Small intestine (tissue), 16 donors: ENCODE measurements around the gene ZNF223. TPM values are rescaled to one million over a fixed set of nuclear protein-coding genes. Genes with fewer than 3 reads are reported as not detected.
A peak's percentile ranks its signal among the peaks of the same experiment; 100 is the strongest.

ENCODE experiments used
- DNase-seq, 2 donors: peaks; one replicate each; pipeline versions ENCODE4 v3.0.0 to v3.0.0-alpha.2; 2013
- FAIRE-seq: peaks from 2 replicates; lab custom pipeline; 2012; peaks lifted over from hg19 to GRCh38; lab: Jason Lieb, UNC
- H3K27ac ChIP-seq, 3 donors: one replicate each; pipeline ENCODE4 v1.5.1; 2013; ENCODE audit warnings: low read length in 2 of 3, mild to moderate bottlenecking in 2 of 3, control low read depth in 1 of 3, inconsistent platforms in 1 of 3, low read depth in 1 of 3, moderate library complexity in 1 of 3
- H3K27me3 ChIP-seq, 3 donors: one replicate each; pipeline ENCODE4 v1.6.1; 2013; ENCODE audit warnings: low read length in 3 of 3, inconsistent platforms in 1 of 3; ENCODE audit not compliant: control insufficient read depth in 3 of 3, insufficient read depth in 3 of 3
- H3K36me3 ChIP-seq, 3 donors: one replicate each; pipeline ENCODE4 v1.6.1; 2013; ENCODE audit warnings: low read length in 3 of 3, inconsistent platforms in 1 of 3, low read depth in 1 of 3, mild to moderate bottlenecking in 1 of 3, moderate library complexity in 1 of 3; ENCODE audit not compliant: control insufficient read depth in 3 of 3, insufficient read depth in 2 of 3
- H3K4me1 ChIP-seq, 3 donors: one replicate each; pipeline ENCODE4 v1.6.1; 2013; ENCODE audit warnings: low read length in 2 of 3, inconsistent platforms in 1 of 3, low read depth in 1 of 3, mild to moderate bottlenecking in 1 of 3, moderate library complexity in 1 of 3; ENCODE audit not compliant: control insufficient read depth in 3 of 3, insufficient read depth in 2 of 3
- H3K4me3 ChIP-seq, 3 donors: one replicate each; pipeline ENCODE4 v1.5.1; 2013; ENCODE audit warnings: low read length in 3 of 3, control low read depth in 1 of 3, inconsistent platforms in 1 of 3, low read depth in 1 of 3, mild to moderate bottlenecking in 1 of 3, moderate library complexity in 1 of 3
- H3K9me3 ChIP-seq, 2 donors: one replicate each; pipeline ENCODE4 v1.6.1; 2013; ENCODE audit warnings: low read depth in 1 of 2, low read length in 1 of 2; ENCODE audit not compliant: control insufficient read depth in 2 of 2, insufficient read depth in 1 of 2
- WGBS, 3 donors: extraction: QIAGEN DNeasy Blood & Tissue Kit; methylation state at CpG; one replicate each; pipeline ENCODE4 v1.1.7; 2013; 5-methylcytosine and 5-hydroxymethylcytosine counted together
- long read RNA-seq, 10 donors: transcript quantifications; one replicate each; lab custom pipeline, GENCODE V29; 2026
- polyA plus RNA-seq, 4 donors: library from polyadenylated mRNA; stranded (reverse) in 3 of 4; unstranded in 1 of 4; fragments of 200-250 nt in 3 of 4; fragments of 120-200 nt in 1 of 4; gene quantifications; one replicate each; pipeline versions ENCODE4 v1.2.1 to v1.2.3, GENCODE V29; 2013
- donor health status: healthy with polysubstance abuse.
- donor health status: control.
- donor health status: control.
- donor health status: Bipolar disorder and iron deficiency.
- donor health status: healthy.

The ZNF223 gene
- 10 to 100 TPM in 1 of 4 donors, 1 to 10 TPM in 3; 3.3 to 23.6 (median 6.4) TPM for polyA plus RNA-seq
- long read RNA-seq, donor 1, transcript ZNF223-201 (5 exons, 2,418 nt), result major isoform, 6 of 7 reads
- long read RNA-seq, donor 1, partial matches to known transcripts, result 0 of 7 reads
- long read RNA-seq, donor 1, other reads (novel, unspliced or antisense), result 0 of 7 reads
- long read RNA-seq, donor 2, partial matches to known transcripts, result 0 of 1 reads
- long read RNA-seq, donor 2, other reads (novel, unspliced or antisense), result 0 of 1 reads
- long read RNA-seq, donor 3, partial matches to known transcripts, result 0 of 2 reads
- long read RNA-seq, donor 3, other reads (novel, unspliced or antisense), result 0 of 2 reads
- long read RNA-seq, donor 4, result 0 reads
- long read RNA-seq, donor 5, partial matches to known transcripts, result 0 of 3 reads
- long read RNA-seq, donor 5, other reads (novel, unspliced or antisense), result 0 of 3 reads
- long read RNA-seq, donor 6, partial matches to known transcripts, result 0 of 2 reads
- long read RNA-seq, donor 6, other reads (novel, unspliced or antisense), result 0 of 2 reads
- long read RNA-seq, donor 7, partial matches to known transcripts, result 0 of 3 reads
- long read RNA-seq, donor 7, other reads (novel, unspliced or antisense), result 0 of 3 reads
- long read RNA-seq, donor 8, result 0 reads
- long read RNA-seq, donor 9, partial matches to known transcripts, result 0 of 1 reads
- long read RNA-seq, donor 9, other reads (novel, unspliced or antisense), result 0 of 1 reads
- long read RNA-seq, donor 10, transcript ZNF223-201 (5 exons, 2,418 nt), result major isoform, 8 of 9 reads
- long read RNA-seq, donor 10, partial matches to known transcripts, result 0 of 9 reads
- long read RNA-seq, donor 10, other reads (novel, unspliced or antisense), result 0 of 9 reads

DNA sequence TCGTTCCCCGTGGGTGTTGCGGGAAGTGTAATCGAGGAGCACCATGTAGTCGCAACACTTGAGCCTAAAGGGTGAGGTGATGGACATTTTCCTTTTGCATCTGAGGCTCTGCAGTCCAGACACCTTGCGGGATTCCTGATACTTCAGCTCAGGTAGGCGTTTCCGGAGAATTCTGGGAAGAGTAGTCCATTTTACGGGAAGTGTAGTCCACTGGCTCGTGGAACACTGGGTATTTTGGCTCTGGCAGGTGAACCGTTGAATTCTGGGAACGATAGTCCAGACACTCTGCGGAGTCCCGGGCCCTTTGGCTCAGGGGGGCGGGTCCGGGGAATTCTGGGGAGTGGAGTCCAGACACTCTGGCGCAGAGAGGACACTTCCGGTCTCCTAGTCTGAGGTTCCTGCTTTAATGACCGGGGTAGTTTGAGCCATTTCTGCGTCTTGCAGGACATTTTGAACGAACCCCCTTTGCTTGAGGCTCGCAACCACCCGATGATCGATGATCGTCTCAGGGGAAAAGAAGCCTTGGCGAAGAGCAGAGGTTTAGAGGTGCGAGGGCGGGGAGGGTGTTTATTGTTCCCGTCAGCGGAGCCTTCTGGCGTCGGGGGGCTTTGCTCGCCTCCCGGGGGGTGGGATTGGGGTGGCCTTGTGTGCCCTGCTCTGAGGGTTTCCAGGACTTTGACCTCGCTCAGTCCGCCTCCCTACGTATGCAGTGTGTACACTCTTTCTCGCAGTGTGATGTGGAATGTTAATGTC is at the start of gene ZNF223:
ZNF223 (plus strand) TSS at position 387 of the 753 bp plus-strand sequence. CDS start 3,141 bp downstream, outside the sequence.
- peak within 1 kb of the TSS; percentile 53 to 94 (median 88) for H3K27ac ChIP-seq
- peak within 1 kb of the TSS; percentile 70 for H3K4me3 ChIP-seq
- peak; percentile 84 for FAIRE-seq

DNA sequence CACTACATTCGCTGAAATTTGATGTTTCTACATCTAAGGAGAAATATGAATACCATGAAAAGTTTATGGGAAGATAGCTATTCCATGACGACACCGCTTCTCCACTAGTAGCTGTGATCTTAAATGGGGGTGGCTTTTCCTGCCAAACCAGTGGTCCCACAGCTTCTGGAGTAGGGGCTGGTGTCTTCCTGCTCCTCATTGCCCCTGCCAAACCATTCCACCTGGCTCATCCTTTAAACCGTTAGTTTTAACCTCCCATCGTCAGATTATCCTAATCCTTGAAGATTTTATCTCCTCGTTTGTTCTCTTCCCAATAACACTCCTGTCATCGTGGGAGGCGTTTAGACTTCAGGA is 49.6 kb upstream of the ZNF223 start:
- Histone ChIP-seq H3K27ac (peak overlapping the region in 2 of 3 donors; percentile 82), H3K4me1 (peaks cover 0 to 4% (median 0%) of the 10 kb centered on the region in 3 donors), H3K36me3 (peaks cover 0 to 6% (median 3%) of the 10 kb centered on the region in 3 donors), H3K9me3 (peaks cover 1 to 24% of the 10 kb centered on the region in 2 donors), H3K4me3 (peak overlapping the region; percentile 41 to 89 (median 81)), H3K27me3 (no peaks in the 10 kb centered on the region)
- no peak for FAIRE-seq
- DNase-seq, result no peak
- WGBS, 3 donors, result 12 to 19% (median 13%) methylated on average over 8 of the region's 8 CpGs

More for the DNA sequence above, at the start of gene ZNF223:
- Histone ChIP-seq H3K36me3 (peaks cover 0 to 15% (median 2%) of the 10 kb centered on the region in 3 donors), H3K9me3 (peaks cover 1 to 7% of the 10 kb centered on the region in 2 donors), H3K4me1 (peaks cover 0 to 3% (median 2%) of the 10 kb centered on the region in 3 donors), H3K27me3 (no peaks in the 10 kb centered on the region)
- peak; percentile 97 to 99 for DNase-seq
- WGBS, 3 donors, result 2 to 3% (median 2%) methylated on average over 38 of the region's 38 CpGs

DNA sequence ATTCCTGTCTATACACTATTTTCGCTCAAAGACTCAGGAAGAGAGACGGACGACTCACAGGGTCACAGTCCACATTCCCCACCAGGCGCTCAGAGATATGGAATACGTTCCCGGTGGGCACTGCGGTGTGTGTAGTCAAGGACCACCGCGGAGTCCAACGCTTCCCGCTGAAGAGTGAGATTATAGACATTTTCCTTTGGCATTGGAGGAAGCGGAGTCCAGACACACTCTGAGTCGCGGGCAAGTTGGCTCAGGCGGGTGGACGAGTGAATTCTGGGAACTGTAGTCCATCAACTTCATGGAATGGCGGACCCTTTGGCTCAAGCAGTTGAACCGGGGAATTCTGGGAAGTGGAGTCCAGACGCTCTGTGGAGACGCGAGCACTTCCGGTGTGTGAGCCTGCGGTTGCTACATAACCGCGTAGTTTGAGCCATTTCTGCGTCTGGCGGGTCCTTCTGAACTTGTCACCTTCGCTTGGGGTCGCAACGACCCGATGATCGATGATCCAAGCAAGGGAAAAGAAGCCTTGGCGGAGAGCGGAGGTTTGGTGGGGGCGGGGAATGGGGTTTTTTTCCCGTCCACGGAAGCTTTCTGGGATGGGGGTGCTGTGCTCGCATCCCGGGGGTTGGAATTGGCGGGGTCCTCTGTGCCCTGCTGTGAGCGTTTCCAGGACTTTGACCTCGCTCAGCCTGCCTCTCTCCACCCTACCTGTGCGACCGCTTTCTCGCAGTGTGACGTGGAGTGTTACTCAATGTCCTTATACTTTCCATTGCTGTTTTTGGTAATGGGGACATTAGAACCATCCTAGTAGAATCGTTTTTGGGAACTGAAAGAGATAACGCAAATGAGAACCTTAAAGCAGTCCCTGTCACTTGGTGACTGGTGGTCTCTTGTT is 49.0 kb upstream of the ZNF223 start, which contains the start of gene ZNF230:
ZNF230 (plus strand) TSS at position 392 of the 895 bp plus-strand sequence. CDS start 4,122 bp downstream, outside the sequence.
- H3K4me3 ChIP-seq, result peak within 1 kb of the TSS; percentile 64 to 89 (median 81)
- DNase-seq, result peak; percentile 97 to 98
- WGBS, 3 donors, result 0 to 1% (median 1%) methylated on average over 48 of the region's 48 CpGs
- no peaks in the 10 kb centered on the region for H3K27me3 ChIP-seq
- H3K36me3 ChIP-seq, result peaks cover 3 to 8% (median 3%) of the 10 kb centered on the region in 3 donors
- peaks cover 0 to 4% (median 0%) of the 10 kb centered on the region in 3 donors for H3K4me1 ChIP-seq
- peaks cover 1 to 24% of the 10 kb centered on the region in 2 donors for H3K9me3 ChIP-seq
- FAIRE-seq, result no peak
- H3K27ac ChIP-seq, result peak within 1 kb of the TSS; percentile 70 to 82 (median 82)

DNA sequence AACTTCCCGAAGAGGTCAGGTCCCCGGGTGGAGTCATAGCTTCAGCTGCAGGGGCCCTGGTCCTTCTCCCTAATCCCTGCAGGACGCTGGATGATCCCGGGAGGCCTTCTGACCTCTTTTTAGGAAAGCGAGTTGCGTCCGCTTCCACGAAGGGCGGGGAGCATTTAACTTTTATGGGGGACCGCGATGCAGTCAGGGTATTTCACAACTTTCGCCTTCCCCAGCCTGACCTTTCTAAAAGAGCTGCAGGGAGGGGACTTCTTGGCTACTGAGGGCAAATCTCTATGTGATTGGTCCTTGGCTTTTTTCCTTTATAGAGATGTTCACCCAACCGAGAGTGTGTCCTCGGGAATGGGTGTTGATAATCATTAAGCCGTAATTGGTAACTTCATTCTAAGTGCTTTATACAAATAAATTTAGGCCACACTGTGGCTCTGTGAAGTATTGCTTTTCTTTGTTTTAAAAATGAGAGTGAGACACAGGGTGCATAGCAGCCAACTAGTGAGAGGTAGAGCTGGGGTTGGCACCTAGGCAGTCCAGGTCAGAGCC is 48.3 kb upstream of the ZNF223 start:
- no peaks in the 10 kb centered on the region for H3K27me3 ChIP-seq
- WGBS, 3 donors, result 3% methylated on average over 15 of the region's 15 CpGs
- H3K27ac ChIP-seq, result peak overlapping the region in 2 of 3 donors; percentile 67 to 82
- peaks cover 7 to 9% (median 9%) of the 10 kb centered on the region in 3 donors for H3K36me3 ChIP-seq
- peaks cover 0 to 4% (median 0%) of the 10 kb centered on the region in 3 donors for H3K4me1 ChIP-seq
- H3K9me3 ChIP-seq, result peaks cover 1 to 27% of the 10 kb centered on the region in 2 donors
- H3K4me3 ChIP-seq, result peak overlapping the region; percentile 64 to 89 (median 81)
- no peak for FAIRE-seq
- DNase-seq, result peak; percentile 5 to 59

DNA sequence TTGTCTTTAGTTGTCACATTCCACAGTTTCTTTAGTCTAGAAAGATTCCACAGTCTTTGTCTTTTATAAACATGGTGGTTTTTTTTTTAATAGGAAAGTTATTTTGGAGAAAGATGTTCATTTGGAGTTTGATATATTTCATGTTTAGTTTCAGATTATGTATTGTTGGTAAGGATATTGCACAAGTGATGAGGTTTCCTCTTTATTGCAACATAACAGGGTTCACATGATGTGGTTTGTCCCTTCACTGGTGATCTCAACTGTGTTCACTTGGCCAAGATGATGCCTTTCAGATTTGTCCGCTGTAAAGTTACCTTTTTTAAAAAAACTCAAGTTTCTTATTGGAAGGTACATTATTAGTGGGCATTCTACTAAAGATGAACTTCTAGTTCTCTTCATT is 45.9 kb upstream of the ZNF223 start:
- Histone ChIP-seq H3K4me1 (peaks cover 0 to 4% (median 0%) of the 10 kb centered on the region in 3 donors), H3K27ac (no peak overlapping the region), H3K36me3 (peaks cover 21 to 30% (median 28%) of the 10 kb centered on the region in 3 donors), H3K9me3 (peaks cover 4 to 47% of the 10 kb centered on the region in 2 donors), H3K4me3 (no peak overlapping the region), H3K27me3 (no peaks in the 10 kb centered on the region)
- 88 to 97% (median 92%) methylated on average over 1 of the region's 1 CpG for whole genome bisulfite sequencing, 3 donors
- no peak for FAIRE-seq
- DNase-seq, result no peak

DNA sequence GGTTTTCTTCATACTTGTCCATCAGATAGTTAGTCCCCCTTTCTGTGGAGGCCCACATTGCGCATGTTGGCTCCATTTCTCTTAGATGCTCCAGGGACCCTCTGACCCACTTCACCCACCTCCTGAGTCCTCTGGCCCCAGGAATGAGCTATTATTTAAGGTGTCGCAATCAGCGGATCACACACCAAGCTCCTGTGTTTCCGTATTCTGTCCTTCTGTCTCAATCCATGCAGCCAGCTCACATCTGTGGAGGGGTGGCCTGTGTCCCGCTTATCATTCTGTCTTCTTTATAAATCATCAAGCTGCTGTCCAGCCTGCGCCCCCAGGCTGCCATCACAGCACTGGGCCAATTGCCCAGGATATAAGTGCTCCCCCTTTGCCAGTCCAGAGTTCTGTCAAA is 44.4 kb upstream of the ZNF223 start:
- Histone ChIP-seq H3K9me3 (peaks cover 6 to 51% of the 10 kb centered on the region in 2 donors), H3K4me3 (no peak overlapping the region), H3K4me1 (peaks cover 0 to 4% (median 0%) of the 10 kb centered on the region in 3 donors), H3K36me3 (peaks cover 21 to 35% (median 30%) of the 10 kb centered on the region in 3 donors), H3K27me3 (no peaks in the 10 kb centered on the region), H3K27ac (no peak overlapping the region)
- no peak for FAIRE-seq
- WGBS, 3 donors, result 97 to 100% (median 98%) methylated on average over 6 of the region's 6 CpGs
- DNase-seq, result no peak

DNA sequence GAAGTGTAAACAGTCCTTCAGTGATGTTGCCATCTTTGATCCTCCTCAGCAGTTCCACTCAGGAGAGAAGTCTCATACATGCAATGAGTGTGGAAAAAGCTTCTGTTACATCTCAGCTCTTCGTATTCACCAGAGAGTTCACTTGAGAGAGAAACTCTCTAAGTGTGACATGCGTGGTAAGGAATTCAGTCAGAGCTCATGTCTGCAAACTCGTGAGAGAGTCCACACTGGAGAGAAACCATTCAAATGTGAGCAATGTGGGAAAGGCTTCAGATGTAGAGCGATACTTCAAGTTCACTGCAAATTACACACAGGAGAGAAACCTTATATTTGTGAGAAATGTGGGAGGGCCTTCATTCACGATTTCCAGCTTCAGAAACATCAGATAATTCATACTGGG is 41.4 kb upstream of the ZNF223 start:
- FAIRE-seq (no peak), DNase-seq (no peak)
- WGBS, 3 donors, result 96% methylated on average over 5 of the region's 5 CpGs
- peaks cover 21 to 35% (median 30%) of the 10 kb centered on the region in 3 donors for H3K36me3 ChIP-seq
- H3K4me1 ChIP-seq, result no peaks in the 10 kb centered on the region
- H3K4me3 ChIP-seq, result no peak overlapping the region
- no peaks in the 10 kb centered on the region for H3K27me3 ChIP-seq
- peaks cover 6 to 56% of the 10 kb centered on the region in 2 donors for H3K9me3 ChIP-seq
- no peak overlapping the region for H3K27ac ChIP-seq
